Brain microvascular endothelial cell (primary cell): ENCODE measurements around the gene PTPRN2.
A peak's percentile ranks its signal among the peaks of the same experiment; 100 is the strongest.

Source experiments
- DNase-seq: peaks from one replicate; pipeline ENCODE4 v3.0.0-alpha.2; 2020
- H3K27ac ChIP-seq: fragments of 250-450 bp; sonication (Bioruptor Pico); 2 replicates; pipeline ENCODE4 v1.5.1; 2020; ENCODE audit warnings: mild to moderate bottlenecking, moderate library complexity
- H3K27me3 ChIP-seq: fragments of 250-450 bp; sonication (Bioruptor Pico); replicated peaks from 2 replicates; pipeline ENCODE4 v1.5.1; 2020; ENCODE audit warnings: mild to moderate bottlenecking
- H3K36me3 ChIP-seq: fragments of 250-450 bp; sonication (Bioruptor Pico); replicated peaks from 2 replicates; pipeline ENCODE4 v1.5.1; 2020; ENCODE audit warnings: mild to moderate bottlenecking
- H3K4me3 ChIP-seq: 2 replicates; pipeline ENCODE4 v1.5.1; 2011; ENCODE audit warnings: low read depth, mild to moderate bottlenecking, control low read depth, low read length, moderate library complexity
- CTCF ChIP-seq: IDR thresholded peaks from 2 replicates; pipeline ENCODE4 v1.5.1; 2011; ENCODE audit warnings: low read depth, mild to moderate bottlenecking, moderate library complexity, low read length, control low read depth, inconsistent platforms; ENCODE audit errors: missing control alignments
- in situ Hi-C: cut with HindIII; loops from 2 replicates; pipeline ENCODE4 v1.10.0; 2017; ENCODE audit warnings: low sequenced_read_pairs, low pct_ligation_motif_present

The PTPRN2 gene

GRCh38 chr7:157757211-157757610 is 830.4 kb downstream of the PTPRN2 start:
- TF ChIP-seq CTCF: no peak
- Histone ChIP-seq H3K36me3 (no peaks in the 10 kb centered on the region), H3K27me3 (no peaks in the 10 kb centered on the region), H3K4me3 (no peak overlapping the region), H3K27ac (no peak overlapping the region)
- in situ Hi-C loops: no loop called here
- no peak for DNase-seq

DNA sequence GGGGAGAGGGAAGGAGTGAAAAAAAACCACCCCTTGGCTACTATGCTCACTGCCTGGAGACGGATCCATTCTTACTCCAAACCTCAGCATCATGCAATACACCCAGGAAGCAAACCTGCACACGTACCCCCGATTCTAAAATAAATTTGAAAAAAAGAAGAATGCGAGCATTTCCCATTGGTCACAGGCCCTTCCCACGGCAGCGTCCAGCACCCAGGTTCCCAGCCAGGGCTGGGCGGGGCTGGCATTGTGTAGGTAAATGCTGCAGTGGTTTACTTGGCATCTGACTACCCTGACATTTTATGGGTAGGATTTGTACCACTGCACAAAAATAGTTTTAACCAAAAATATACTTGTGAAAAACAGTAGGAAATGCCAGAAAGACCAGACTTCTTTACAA is 831.9 kb downstream of the PTPRN2 start:
- H3K27me3 ChIP-seq: no peaks in the 10 kb centered on the region
- H3K4me3 ChIP-seq: no peak overlapping the region
- DNase-seq: no peak
- no peak for TF ChIP-seq CTCF
- in situ Hi-C loops: no loop called here
- H3K36me3 ChIP-seq: no peaks in the 10 kb centered on the region
- no peak overlapping the region for H3K27ac ChIP-seq

DNA sequence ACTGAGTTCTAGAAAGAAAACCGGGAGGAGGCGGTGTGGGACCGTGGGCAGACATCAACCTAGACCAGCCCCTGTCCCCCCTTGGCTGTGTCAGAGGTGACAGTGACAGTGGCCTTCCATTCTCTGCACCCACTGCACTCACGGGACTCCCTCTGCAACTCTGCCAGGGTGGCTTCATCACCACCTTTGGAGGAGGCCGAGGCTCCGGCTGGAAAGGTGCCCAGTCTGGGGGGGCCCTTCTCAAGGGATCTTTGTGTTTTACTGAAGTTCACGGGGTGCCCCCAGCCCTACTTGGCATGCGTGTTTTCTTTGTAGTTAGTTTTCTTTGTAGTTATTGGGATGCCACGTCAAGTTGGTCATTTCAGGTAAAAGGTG is 833.2 kb downstream of the PTPRN2 start:
- H3K36me3 ChIP-seq: no peaks in the 10 kb centered on the region
- in situ Hi-C loops: no loop called here

GRCh38 chr7:157753713-157754415 is 833.8 kb downstream of the PTPRN2 start:
- DNase-seq: no peak
- Histone ChIP-seq H3K27me3 (no peaks in the 10 kb centered on the region), H3K4me3 (no peak overlapping the region), H3K27ac (no peak overlapping the region), H3K36me3 (no peaks in the 10 kb centered on the region)
- no peak for TF ChIP-seq CTCF
- in situ Hi-C loops: no loop called here

More for the DNA sequence above, 833.2 kb downstream of the PTPRN2 start:
- Histone ChIP-seq H3K27me3 (no peaks in the 10 kb centered on the region), H3K27ac (no peak overlapping the region), H3K4me3 (no peak overlapping the region)
- TF ChIP-seq CTCF: no peak
- no peak for DNase-seq

- no peak for TF ChIP-seq CTCF
- Histone ChIP-seq H3K36me3 (no peaks in the 10 kb centered on the region), H3K4me3 (no peak overlapping the region), H3K27ac (no peak overlapping the region), H3K27me3 (no peaks in the 10 kb centered on the region)
- DNase-seq: peak; percentile 8
- in situ Hi-C loops: no loop called here
Observed at GRCh38 chr7:157752832-157753291, 834.8 kb downstream of the PTPRN2 start.
